GM18868 (cell line): ENCODE data around the gene DHRS3.

Experiments used
- ATAC-seq: cut with Tn5 transposase; IDR thresholded peaks from one replicate; pipeline ENCODE4 v1.9.1; 2021; ENCODE audit warnings: mild to moderate bottlenecking, moderate library complexity; ENCODE audit not compliant: unreplicated experiment

The DHRS3 gene

GRCh38 chr1:12640237-12640957, 22.4 kb upstream of the DHRS3 start:
- ATAC-seq = no peak

DNA sequence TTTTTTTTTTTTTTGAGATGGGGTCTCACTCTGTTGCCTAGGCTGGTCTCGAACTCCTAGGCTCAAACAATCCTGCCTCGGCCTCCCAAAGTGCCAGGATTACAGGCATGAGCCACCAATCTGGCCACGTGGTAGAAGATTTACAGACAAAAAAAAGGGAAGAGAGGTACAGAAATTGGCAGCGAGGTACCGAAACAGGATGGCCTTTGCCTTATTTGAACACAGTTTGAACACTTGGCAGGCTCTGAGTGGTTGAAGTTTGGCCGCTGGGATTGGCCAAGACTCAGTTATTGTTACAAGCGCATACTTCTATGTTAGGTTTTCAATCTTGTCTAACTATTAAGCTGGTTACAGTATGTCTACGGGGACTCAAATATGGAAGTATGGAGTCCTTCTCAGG, 19.7 kb upstream of the DHRS3 start:
- no peak for ATAC-seq

- no peak for ATAC-seq
Observed at GRCh38 chr1:12636098-12636950, 18.3 kb upstream of the DHRS3 start.

- ATAC-seq = no peak
Observed at GRCh38 chr1:12634696-12635202, 16.7 kb upstream of the DHRS3 start.

GRCh38 chr1:12634156-12634555, 16.1 kb upstream of the DHRS3 start:
- ATAC-seq = no peak

- no peak for ATAC-seq
Observed at GRCh38 chr1:12631571-12631970, 13.6 kb upstream of the DHRS3 start.

DNA sequence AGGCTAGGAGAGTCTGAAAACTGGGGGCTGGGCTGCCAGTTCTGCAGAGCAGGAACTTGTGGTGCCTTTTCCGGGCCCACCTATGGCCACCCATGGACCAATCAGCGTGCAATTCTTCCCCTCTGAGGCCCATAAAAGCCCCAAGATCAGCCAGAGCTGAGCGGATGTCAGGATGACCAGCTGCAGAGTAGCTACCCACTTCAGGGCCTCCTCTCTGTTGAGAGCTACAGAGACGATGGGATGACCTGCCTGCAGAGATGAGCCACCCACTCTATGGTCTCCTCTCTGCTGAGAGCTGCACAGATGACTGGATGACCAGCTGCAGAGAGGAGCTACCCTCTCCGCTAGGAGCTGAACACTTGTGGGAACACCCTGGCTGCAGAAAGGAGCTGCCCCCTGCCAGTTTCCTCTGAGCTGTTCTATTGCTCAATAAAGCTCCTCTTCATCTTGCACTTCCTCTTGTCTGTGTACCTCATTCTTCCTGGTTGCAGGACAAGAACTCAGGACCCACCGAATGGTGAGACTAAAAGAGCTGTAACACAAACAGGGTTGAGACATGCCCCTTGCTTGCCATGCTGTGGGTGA, 13.0 kb upstream of the DHRS3 start:
- ATAC-seq = no peak

DNA sequence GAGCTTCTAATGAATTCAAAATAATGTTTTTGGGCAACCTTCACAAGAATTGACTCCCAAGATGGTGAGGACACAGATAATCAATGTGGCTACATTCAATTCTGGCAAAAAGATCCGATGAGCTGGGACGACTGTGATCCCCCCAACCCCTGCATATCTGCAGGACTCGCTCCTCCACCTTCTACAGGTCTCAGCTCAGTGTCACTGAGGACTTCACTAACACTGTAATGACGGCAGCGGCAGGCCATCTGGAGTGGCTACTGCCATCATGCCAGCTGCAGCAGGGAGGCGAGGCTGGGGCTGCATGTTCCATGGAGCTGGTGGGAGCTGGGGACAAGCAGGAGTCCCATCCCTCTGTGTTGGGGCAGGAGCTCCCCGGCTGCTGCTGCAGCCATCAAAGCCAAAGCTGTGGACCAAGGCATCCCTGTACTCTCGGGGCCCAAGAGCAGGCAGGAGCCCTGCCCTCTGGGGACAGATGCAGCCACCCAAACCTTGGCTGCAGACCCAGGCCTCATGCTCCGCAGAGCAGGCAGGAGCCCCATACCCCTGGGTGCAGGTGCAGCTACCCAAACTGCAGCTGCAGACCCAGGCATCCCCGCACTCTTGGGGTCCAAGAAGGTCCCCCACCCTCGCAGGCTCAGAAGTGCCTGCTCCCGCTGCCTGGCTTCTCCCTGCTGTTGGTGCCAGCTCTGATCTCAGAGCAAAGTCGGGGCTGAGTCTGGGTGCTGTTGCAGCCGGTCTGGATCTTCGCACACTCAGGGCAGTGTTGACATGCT, 12.2 kb upstream of the DHRS3 start:
- ATAC-seq = no peak

DNA sequence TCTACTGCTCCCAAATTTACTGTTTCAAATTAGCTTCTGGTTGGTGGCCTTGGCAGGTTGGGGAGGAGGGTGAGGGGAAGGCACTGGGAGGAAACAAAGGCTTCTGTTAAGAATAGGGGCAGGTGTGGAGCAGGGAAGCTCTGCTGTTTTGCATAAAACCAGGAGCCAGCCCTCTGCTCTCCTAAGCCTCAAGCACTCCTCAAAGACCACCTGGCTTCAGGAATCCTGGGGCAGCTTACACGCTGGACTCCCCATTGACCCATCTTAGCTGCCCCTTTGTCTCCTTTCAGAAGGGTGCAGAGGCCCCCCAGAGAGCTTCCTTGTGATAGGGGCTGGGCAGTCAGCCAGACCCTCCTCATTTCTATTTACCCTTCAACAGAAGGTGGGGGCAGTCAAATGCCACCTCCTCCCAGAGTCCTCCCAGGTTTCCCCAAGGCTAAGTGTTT, 11.5 kb upstream of the DHRS3 start:
- no peak for ATAC-seq

DNA sequence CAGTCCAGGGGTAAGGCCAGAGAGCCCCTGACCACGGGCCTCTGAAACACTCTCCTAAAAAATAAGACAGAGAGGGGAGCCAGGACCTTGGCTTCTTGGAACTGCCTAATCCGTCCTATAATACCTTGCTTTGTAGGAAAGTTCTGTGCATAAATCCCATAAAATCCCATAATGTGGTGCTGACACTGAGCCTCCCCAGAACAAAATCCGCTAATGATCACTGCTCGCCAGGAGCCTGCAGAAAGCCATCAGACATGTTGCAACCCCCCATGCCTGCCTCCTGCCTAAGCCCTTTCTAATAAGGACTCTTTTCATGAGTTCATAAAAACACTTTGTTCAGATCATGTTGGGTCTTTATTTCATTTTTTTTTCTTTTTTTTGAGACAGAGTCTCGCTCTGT, 9.3 kb upstream of the DHRS3 start:
- no peak for ATAC-seq

GRCh38 chr1:12626888-12627287, 8.9 kb upstream of the DHRS3 start:
- ATAC-seq = no peak

DNA sequence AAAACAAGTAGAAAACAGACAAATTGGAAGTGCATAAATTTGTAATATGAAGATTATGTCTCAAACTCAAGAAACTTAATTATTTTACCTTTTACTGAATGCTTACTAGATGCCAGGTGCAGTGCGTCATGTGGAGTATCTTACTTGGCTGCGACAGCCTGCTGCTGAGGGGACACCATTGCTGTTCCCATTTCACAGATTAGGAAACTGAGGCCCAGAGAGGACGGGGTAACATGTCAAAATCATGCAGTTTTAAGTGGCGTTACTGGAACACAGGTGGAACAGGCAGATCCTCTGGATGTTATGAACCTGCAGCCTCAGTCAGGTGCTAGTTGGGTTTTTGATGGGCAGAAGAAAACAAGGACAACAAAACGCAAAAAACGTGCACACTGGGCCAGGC, 7.3 kb upstream of the DHRS3 start:
- ATAC-seq = no peak

- ATAC-seq = no peak
Observed at GRCh38 chr1:12622506-12622905, 4.5 kb upstream of the DHRS3 start.

GRCh38 chr1:12621346-12622335, 3.6 kb upstream of the DHRS3 start:
- ATAC-seq = no peak

GRCh38 chr1:12620931-12621330, 2.9 kb upstream of the DHRS3 start:
- no peak for ATAC-seq

GRCh38 chr1:12620488-12620865, 2.5 kb upstream of the DHRS3 start:
- no peak for ATAC-seq

- ATAC-seq = no peak
Observed at GRCh38 chr1:12619792-12620487, 1.9 kb upstream of the DHRS3 start.

GRCh38 chr1:12618965-12619791, 1.2 kb upstream of the DHRS3 start:
- no peak for ATAC-seq
